ENCODE results near the gene MOG. TPM values are rescaled to one million over a fixed set of nuclear protein-coding genes. Genes with fewer than 3 reads are reported as not detected.

MOG gene
- not detected for polyA plus RNA-seq (ENCODE audit: insufficient read length)
- long read RNA-seq, donor 1, partial matches to known transcripts = 0 of 16 reads
- long read RNA-seq, donor 1, other reads (novel, unspliced or antisense) = 16 of 16 reads
- long read RNA-seq, donor 2 = 0 reads
- long read RNA-seq, donor 3 = 0 reads
- long read RNA-seq, donor 4 = 0 reads
- long read RNA-seq, donor 5, partial matches to known transcripts = 0 of 13 reads
- long read RNA-seq, donor 5, other reads (novel, unspliced or antisense) = 13 of 13 reads
- long read RNA-seq, donor 6, partial matches to known transcripts = 0 of 22 reads
- long read RNA-seq, donor 6, other reads (novel, unspliced or antisense) = 22 of 22 reads
- long read RNA-seq, donor 7, partial matches to known transcripts = 230 of 249 reads
- long read RNA-seq, donor 7, other reads (novel, unspliced or antisense) = 19 of 249 reads
- long read RNA-seq, donor 8 = 0 reads

DNA sequence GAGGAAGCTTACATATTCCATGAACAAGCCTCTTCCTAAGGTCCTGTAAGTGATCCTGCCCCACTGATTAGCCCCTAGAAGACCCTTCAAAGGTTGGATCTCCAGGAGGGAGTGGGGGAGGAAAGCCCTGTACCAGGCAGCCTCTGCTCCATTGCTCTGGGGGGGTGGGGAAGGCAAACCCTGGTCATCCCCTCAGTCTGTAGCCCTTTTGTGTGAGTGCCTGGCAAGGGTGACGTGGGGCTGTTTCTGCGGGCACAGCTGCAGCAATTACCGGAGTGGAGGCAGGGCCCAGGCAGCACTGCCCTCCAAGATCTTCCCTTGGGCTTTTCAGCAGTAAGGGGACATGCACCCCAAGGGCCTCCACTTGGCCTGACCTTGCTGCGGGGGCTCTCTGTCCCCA lies at the start of gene MOG:
Gene MOG, plus strand, starts transcription at position 295 of the 400 bp plus-strand sequence. CDS start 118 bp downstream, outside the sequence.
- no peak for DNase-seq

DNA sequence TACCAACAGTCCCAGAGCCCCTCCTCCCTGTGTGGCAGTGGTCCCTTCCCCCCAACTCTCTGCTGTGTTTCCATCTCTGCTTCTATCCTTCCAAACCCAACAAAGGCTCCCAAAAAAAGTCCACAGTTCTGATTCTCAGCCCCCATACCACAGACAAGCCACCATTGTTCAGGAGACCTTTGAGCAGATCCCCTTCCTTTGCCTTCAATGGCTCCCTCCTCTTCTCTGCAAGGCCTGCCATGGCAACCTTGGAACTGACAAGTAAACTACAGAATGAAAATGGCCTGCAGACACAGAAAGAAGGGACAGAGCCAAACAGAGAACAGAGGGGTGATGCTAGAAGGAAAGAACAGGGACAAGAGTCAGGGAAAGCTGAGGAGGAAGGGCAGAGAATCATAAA lies 48.8 kb upstream of the MOG start:
- no peak for DNase-seq

DNA sequence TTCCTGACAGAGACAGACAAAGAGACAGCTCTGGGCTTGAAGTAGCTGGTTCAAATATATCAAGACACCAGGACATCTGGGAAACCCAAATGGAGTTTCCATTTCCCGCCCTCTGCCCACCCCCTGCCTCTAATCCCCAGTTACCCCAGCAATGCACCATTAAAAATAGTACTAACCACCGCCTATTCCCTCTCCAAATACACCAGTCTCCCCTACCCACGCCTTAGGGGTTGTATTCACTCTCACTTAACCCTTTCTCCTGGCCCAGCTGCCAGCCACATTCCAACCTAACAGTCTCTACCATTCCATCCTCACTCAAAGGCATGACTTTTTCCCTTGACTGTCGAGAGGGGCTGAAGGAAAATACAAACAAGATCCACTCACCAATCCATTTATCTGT lies 46.4 kb upstream of the MOG start:
- no peak for DNase-seq

DNA sequence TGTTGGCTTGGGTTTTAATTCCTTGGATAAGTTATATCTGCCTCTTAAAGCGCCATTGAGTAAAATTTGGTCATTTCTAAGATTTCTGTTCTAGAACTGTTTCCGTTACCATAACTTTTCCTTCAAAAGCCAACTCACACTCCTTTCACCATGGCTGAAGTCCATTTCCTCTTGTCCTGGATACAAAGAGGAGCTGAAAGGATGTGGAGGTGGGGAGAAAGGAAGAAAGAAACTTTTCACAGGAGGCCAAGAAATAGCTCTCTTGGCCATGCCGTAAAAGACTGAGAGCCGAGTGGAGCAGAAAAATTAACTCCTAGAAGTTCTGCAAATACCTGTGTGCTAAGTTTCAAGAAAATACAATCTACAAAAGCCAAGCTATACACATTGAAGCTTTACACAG lies 45.5 kb upstream of the MOG start:
- DNase-seq = no peak

DNA sequence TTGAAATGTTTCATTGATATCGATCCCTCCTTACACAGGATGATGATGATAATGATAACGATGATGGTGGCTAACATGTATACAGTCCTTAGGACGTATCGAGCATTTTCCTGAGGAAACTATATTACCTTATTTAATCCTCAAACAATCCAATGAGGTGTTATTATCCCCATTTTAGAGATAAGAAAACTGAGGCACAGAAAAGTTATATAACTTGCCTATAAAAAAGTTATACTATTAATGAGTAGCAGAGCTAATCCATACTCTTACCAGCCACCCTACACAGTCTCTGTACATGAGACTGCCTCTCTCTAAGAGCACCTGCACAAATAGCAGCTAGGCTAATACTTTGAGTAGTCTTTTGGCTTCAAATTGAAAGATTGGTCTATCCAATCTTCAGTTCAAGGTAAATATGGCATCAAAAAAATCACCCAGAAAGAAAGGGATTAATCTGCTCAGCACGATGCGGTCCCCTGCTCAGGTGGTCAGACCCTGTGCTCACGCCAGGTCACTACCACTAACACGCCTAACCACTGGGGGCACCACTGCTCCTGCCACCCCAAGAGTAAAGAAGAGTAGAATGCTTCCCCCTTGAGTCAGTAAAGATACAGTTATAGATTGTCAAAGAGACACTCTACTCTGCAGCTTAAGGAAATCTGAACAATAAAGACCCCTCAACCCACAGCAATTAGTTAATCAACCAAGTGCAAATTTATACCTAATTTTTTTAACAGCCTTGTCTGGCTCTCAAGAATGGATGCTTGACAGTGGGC lies 38.9 kb upstream of the MOG start:
- no peak for DNase-seq

DNA sequence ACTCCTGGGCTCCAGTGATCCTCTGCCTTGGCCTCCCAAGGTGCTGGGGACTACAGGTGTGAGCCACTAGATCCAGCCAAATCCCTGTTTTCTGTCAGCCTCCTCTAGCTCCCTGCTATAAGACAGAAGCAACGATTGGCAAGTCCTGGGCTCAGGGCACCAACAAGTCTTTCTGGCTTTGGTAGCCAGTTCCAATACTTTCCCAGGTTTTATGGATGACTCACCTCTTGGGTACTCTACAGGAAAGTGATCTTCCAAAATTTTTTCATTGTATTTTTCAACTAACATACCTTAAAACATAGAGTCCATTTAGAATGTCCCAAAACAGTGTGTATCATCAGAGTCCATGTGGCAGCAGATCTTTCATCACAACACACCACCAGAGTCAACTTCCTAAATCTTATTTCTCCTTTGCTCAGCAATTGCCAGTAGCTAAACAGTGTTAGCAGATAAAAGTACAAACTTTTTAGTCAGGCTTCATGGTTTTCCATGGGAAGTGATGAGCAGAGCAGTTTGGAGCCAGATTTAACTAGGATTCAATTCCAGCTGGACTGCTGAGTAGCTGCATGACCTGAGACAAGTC lies 37.2 kb upstream of the MOG start:
- no peak for DNase-seq

DNA sequence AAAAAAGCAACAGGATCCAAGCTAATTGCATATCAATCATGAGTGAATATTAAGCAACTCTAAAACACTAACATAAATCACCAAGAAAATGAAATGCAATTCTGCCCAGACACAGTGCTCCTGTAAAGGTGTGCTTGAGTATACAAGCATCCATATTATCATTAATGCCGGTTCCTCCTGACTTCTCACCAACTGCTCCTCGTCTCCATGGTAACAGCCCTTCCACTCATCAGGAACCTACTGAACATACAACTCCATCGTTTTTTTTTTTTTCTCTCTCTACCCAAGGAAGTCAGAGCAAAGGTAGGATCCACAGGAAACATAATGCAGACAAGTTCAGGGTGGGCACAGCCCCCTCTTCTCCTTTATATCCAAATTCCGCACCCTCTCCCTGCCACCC lies 36.3 kb upstream of the MOG start:
- DNase-seq = no peak

DNA sequence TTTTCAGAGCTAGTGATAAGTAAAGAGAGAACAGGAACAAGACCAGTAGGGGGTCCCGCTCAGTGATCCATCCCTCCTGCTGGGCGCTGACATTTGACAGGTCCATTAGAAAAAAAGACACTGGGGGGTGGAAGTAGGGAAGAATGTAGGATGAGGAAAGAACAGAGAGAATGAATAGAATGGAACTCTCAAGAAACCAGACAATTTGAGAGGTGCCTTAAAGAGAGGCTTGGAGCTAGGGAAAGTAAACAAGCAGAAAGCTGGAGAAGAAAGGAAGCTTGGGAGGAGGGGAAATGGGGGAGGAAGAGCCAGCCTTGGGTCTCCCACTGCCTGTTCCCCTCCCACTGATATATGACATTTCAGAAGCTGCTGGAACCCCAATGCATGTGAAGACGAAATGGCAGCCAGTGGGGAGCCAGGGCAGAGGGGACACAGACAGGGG lies 32.4 kb upstream of the MOG start:
- DNase-seq = no peak

DNA sequence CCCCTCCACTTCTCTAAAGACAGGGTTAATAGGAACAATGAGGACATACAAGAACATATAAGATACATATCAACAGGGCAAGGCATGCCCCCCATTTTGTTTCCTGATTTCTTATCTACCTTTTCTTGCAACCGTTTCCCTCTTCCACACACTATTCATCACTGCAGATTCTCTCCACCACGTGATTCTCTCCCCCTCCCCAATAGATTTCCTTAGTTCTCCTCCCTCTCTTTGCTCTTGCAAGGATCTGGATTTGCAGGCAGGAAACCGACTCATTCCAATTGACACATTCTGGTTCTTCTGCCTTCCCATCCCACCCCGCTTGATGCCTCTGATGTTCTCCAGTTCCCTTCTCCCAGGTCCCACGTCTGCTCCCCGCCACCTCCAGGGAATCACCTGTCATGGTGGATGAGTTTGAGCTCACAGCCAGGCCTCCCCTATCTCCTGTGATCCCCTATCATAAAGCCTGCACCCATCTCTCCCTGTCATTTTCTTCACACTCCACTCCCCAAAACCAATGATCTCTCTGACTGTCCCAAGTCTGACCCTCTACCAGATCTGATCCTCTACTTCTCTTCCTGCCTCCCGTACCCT lies 31.5 kb upstream of the MOG start:
- DNase-seq = no peak

DNA sequence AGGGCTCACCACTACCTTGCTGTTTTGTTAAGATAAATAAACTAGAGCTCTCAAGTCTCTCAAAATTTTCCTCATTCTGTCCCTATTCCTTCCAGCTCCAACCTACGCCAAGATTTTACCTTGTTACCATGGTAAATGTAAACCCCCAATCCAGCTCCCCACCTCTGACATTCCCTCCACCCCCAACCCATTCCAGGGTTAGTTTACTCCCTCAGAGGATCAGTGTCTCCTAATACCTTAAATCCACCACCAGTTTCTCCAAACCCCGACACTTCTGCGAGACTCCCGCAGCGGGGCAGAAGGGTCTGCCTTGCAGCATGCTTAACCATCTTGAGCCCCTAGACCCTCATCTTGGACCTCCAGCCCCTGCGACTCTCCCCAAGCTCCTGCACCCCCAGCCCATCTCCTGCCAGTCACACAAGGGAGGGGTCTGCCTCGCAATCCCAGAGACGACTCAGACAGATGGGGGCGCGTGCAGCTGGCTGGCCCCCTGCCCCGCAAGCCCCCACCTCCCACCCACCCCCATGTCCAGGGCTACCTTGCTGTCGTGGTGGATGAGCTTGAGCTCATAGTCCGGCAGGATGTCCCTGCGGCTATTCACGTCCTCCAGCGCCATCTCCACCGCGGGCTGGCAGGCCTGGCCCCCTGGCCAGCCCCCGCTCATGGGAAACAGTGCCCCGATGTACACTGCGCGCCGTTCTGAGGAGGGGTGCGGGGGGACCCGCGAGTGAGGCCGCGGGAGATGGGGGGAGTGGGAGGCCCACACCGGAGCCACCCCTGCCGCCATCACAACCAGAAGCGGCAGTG lies 29.7 kb upstream of the MOG start:
- DNase-seq = no peak

DNA sequence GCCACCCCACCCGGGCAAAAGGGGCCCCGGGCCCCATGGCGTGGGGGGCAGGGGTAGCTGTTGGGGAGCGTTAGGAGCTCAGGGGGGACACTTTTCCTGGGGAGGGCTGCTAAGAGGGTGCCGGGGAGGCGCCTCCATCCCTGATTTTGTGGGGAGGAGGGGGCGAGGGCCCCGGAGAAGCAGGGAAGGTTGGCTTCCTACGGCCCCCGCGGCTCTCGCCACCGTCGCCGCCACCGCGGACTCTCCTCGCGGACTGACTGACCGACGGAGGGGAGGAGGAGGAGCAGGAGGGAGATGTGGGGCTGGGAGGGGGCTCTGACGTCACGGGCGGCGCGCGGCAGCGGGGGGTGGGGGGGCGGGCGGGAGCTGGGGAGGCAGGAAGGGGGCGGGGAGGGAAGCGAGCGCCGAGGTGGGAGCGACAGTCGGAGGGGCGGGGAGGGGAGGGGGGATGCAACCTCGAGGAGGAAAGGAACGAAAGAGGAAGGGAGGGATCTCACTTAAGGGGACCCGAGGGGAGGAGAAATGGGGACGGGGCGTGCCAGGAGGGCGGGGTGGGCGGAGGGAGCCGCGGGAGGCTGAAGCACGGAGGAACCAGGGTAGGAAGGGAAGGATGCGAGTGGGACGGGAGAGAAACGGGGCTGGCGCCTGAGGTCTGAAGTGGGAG lies 29.0 kb upstream of the MOG start:
- DNase-seq = peak; percentile 66

DNA sequence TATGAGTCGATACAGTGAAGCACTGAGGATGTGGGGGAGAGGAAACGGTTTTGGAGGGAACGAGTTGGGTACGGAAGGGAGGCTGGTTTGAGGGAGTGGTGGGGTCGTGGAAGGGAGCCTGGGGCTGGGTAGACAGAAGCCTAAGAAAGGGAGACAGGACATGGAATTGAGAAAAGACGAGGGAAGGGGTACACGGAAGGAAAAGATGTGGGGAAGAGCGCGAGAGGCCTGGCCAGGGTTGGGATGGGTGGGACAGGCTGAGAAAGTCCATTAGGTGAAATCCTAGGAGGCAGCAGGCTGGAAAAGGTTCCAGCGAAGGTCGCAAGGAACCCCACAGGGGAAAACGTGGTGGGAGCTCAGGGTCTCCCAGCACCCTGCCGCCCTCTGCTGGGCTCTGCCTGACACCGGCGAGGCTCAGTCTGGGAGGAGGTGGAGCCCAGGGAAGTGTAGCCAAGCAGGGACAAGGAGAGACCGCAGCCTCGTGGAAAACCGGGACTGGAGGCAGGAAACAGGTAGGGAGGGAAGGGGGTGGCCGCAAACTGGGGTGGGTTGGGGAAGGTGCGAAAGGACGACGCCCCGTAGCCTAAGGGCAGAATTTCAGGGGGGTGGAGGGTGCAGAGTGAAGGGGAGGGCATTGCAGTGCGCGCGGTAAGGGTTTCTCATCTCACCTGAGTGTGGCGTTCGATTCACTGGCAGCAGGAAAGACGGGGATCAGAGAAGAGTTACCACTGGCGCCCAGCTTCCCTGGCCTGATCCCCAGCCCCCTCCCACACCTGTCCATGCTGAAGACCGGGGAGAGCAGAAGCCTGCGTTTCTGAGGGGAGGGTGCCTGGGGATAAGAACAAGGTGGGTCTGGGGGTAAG lies 28.2 kb upstream of the MOG start:
- DNase-seq = peak; percentile 84

DNA sequence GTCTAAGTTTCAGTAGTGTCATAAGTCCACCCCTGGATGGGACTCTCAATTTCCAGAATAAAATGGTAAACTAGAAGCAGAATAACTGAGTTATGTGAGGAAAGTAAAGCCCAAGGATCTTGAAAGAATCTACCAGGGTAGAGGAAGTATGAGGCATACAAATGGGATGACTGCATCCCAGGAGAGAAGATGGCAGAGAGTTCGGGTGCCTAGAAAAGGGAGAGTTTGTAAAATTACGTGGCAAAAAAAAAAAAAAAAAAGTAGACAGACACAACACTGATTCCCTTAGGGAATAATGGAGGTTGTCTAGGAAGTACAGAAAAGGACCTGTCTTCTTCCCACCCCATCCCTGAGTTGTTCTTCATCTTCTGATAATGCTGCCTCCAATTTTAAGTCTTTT lies 27.3 kb upstream of the MOG start:
- DNase-seq = no peak

DNA sequence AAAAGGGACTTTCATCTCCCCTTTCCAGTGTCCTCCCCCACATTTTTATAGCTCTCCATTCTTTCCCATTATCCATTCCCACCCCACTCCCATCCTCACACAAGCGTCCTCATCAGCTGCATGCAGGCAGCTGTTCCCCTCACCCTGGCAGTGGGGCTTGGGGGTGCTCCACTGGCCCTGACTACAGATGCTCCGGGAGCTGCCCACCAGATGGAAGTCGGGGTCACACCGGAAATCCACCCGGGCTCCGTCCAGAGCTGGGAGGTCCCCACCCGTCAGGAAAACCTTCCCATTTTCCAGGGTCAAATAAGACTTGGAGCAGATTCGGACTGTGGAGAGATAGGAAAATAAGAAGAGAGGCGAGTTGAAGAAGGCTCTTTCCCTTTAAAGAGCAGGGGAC lies 26.6 kb upstream of the MOG start:
- DNase-seq = no peak

DNA sequence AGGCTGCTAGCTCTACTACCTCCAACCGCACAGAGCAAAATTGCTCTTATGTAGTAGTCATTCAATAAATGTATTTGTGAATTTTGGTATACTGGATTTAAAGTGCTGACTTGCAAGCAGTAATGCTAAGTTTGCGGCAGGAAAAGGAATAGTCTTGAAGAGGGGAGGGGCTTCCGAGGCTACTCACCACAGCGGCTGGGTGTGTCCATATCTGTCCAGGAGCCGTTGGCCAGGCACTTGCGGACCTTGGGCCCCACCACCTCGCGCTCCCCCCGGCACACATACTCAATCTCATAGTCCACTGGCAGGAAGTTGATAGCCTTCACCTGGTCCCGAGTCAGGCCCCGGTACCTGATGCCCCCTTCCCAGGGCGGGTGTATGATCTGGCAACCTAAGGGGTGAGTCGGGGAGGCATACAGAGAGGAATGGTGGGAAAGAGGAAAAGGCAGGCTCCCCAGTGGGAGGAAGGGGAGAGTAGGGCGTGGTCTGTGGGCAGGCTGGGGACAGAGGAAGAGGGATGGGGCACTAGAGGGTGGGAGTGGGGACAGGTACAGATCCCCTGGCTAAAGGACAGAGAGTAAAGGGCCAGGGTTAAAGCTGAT lies 25.6 kb upstream of the MOG start:
- DNase-seq = no peak

DNA sequence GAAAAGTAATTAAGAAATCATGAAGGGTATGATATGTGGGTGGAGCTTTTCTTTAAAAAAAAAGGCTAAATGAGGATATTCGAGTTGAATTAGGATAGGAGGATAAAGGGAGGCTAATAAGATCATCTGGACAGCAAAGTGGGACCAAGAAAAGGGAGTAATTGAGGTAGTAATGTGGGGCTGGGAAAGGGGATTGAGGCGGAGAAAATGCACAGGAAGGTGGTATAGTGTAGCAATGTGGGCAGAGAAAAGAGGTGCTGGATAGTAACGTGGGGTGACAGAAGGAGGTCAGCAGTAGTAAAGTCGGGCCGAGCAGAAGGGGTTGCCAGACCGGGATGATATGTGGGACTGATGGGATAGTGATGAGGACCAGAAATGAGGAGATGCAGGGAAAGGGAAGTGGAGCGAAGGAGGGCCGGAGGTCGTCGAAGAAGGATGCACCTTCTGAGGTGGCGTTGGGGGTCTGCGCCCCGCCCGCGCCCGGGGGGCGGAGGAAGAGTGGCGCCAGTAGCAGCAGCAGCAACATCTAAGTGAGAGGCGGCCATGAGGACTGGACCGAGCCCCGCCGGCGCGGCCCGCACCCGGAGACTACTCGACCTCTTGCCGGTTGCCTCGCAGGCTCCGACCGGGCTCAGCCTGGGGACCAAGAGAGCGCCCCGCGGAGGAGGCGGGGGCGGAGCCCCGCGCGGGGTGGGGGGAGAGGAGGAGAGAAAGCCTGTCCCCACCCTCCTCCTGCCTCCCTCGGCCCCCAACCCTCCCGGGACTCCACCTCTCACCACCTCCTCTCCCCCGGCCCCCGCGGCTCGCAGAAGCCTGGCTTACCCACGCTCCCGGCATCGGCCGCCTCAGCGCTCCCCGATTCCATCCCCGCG lies 24.8 kb upstream of the MOG start:
- DNase-seq = peak; percentile 52

DNA sequence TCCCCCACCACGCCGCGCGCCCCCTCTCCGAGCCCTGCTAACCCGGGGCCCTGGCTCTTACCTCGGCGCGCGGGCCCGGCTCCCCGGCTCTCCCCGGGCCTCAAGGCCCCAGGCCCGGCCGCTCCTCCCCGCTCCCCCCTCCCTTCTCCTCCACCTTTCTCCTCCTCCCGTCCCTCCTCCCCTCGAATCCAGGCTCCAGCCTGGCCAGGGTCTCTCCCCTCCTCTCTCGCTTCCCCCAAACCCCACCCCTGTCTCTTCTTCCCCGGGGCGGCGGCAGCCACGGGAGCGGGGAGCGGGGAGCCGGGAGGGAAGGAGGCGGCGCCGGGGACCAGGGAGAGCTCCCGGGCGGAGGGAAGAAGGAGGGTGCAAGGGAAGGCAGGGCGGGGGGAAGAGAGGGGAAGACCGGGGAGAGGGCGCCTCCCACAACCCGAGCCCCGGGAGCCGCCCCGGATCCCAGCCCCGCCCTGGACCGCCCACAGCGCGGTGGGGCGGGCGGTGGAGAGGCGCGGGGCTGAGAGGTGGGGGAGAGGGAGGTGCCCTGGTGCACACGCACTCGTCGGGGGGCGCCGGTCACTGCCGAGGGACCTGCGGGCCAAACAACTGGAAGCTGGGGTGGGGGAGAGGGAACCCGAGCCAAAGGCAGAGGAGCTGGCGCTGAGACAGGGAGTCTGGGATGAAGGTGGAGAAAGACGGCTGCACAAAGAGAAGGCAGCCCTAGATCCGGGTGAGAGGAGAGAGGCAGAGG lies 23.9 kb upstream of the MOG start, which contains the start of gene GABBR1:
Gene GABBR1, minus strand, starts transcription at position 395 of the 745 bp plus-strand sequence. CDS start 798 bp downstream, outside the sequence.
- DNase-seq = peak; percentile 92

DNA sequence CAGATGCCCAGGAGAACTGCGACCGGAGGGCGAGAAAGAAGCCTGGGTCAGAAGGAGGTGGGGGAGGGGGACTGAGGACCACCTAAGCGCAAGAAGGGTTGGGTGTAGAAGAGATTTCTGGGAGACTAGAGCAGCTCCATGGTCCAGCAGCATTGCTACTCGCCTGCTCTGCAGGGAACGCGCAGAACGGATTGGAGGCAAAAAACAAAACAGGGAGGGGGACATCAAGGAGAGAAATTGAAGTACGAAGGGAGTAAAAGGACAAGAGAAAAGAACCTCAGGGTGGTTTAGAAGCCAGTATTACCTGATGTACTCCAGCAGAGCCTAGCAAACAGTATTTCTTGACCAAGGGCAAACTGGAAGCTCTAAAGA lies 23.4 kb upstream of the MOG start:
- DNase-seq = no peak

All from left kidney (tissue), 8 donors.